ENCODE data around the gene MYMK. TPM values are rescaled to one million over a fixed set of nuclear protein-coding genes. Genes with fewer than 3 reads are reported as not detected.

Gene MYMK
- total and polyA plus RNA-seq, 10 donors = not detected

- Histone ChIP-seq H3K4me1 (peaks cover 4 to 27% (median 10%) of the 10 kb centered on the region in 6 donors), H3K4me3 (no peak overlapping the region), H3K27me3 (replicated peaks in 1 of 7) (peaks cover 0 to 56% (median 0%) of the 10 kb centered on the region in 7 donors), H3K9me3 (no peaks in the 10 kb centered on the region), H3K36me3 (no peaks in the 10 kb centered on the region), H3K27ac (peak overlapping the region in 3 of 8 donors; percentile 8 to 36 (median 30))
- DNase-seq = no peak
- TF ChIP-seq POLR2AphosphoS5 (IDR thresholded peaks at IDR 0.05) = peak in 1 of 3 donors; percentile 14
- no peak for TF ChIP-seq POLR2A (IDR thresholded peaks at IDR 0.05)
- no peak for TF ChIP-seq CTCF (IDR thresholded peaks at IDR 0.05 in 8 of 11, conservative IDR thresholded peaks at IDR 0.05 in 3 of 11)
- 44 to 66% (median 54%) methylated on average over 13 to 14 of the region's 14 CpGs for WGBS, 5 donors
- intact Hi-C loops (cut with DNase I; ENCODE audit: low total_unique reads) = no loop called here
These were observed 10.1 kb downstream of the MYMK start for GRCh38 chr9:133514460-133515239.

DNA sequence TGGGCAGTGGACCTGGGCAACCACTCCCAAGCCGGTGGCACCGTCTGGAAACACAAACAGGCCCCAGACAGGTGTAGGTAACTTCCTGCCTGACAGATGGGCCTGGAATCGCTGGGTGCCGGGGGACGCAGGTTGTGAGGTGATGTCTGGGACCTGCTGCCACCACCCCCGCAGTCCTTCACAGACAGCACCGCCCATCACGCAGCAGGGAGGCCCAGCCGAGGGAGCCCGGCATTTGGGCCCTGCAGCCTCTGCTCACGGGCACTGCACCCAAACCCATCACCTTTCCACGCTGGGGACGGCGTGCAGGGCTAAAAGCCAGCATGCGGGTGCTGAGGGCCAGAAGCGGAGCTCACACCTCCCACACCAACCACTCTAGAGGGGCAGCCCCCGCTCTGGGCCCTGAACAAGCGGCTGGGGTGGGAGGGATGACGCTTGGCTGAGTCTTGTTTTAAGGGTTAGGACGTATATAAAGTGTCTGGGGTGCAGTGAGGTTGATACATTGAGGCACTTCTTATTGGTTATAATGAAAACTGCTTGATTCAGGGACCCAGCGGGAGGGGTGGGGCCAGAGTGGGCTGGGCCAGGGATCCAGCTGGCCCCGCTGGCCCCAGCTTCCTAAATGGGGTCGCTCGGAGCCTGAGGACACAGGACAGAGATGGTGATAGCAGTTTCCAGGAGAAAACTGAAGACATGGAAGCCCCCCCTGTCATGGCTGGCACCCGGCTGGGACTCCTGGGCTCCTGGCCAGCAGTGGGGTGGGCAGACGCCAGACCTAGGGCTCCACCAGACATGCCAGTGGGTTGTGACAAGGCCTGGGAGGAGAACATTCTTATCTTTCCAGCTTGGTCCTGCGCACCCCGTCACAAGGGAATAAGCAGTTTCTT is 11.3 kb downstream of the MYMK start:
- H3K36me3 ChIP-seq = no peaks in the 10 kb centered on the region
- intact Hi-C loops (cut with DNase I; ENCODE audit: low total_unique reads) = no loop called here
- TF ChIP-seq POLR2AphosphoS5 (IDR thresholded peaks at IDR 0.05) = no peak
- H3K27me3 ChIP-seq (replicated peaks in 1 of 7) = peaks cover 0 to 63% (median 0%) of the 10 kb centered on the region in 7 donors
- H3K4me1 ChIP-seq = peaks cover 8 to 37% (median 20%) of the 10 kb centered on the region in 6 donors
- no peak for DNase-seq
- no peak overlapping the region for H3K4me3 ChIP-seq
- no peaks in the 10 kb centered on the region for H3K9me3 ChIP-seq
- peak overlapping the region in 1 of 8 donors; percentile 18 for H3K27ac ChIP-seq
- WGBS, 5 donors = 77 to 83% (median 81%) methylated on average over 14 to 28 of the region's 28 CpGs

GRCh38 chr9:133512253-133513213 is 12.2 kb downstream of the MYMK start:
- Histone ChIP-seq H3K4me3 (no peak overlapping the region), H3K27me3 (replicated peaks in 1 of 7) (peaks cover 0 to 63% (median 0%) of the 10 kb centered on the region in 7 donors)
- WGBS, 5 donors = 87 to 95% (median 90%) methylated on average over 17 to 19 of the region's 19 CpGs

More at GRCh38 chr9:133512253-133513213, 12.2 kb downstream of the MYMK start:
- intact Hi-C loops (cut with DNase I; ENCODE audit: low total_unique reads) = no loop called here
- TF ChIP-seq CTCF (IDR thresholded peaks at IDR 0.05 in 8 of 11, conservative IDR thresholded peaks at IDR 0.05 in 3 of 11) (no peak), POLR2AphosphoS5 (IDR thresholded peaks at IDR 0.05) (no peak), POLR2A (IDR thresholded peaks at IDR 0.05) (no peak)
- Histone ChIP-seq H3K4me1 (peaks cover 8 to 37% (median 20%) of the 10 kb centered on the region in 6 donors), H3K9me3 (no peaks in the 10 kb centered on the region), H3K27ac (no peak overlapping the region), H3K36me3 (no peaks in the 10 kb centered on the region)
- no peak for DNase-seq

All from spleen (tissue), 11 donors.